M059J (cell line): ENCODE results near the gene CCDC50. TPM values are rescaled to one million over a fixed set of nuclear protein-coding genes. Genes with fewer than 3 reads are reported as not detected.

Source experiments
- DNase-seq: peaks from one replicate; pipeline ENCODE4 v3.0.0-alpha.2; 2012; ENCODE audit warnings: low read depth
- total RNA-seq: library from RNA; depleted of rRNA; stranded (reverse); fragments of >200 nt; shearing (Covaris generic); gene quantifications from 2 replicates; pipeline ENCODE4 v1.2.3, GENCODE V29; 2014

Gene CCDC50
- total RNA-seq, 1 experiment from 2014 or later: 195 TPM

- no peak for DNase-seq
Measured at GRCh38 chr3:191347228-191347627, 18.0 kb downstream of the CCDC50 start.

DNA sequence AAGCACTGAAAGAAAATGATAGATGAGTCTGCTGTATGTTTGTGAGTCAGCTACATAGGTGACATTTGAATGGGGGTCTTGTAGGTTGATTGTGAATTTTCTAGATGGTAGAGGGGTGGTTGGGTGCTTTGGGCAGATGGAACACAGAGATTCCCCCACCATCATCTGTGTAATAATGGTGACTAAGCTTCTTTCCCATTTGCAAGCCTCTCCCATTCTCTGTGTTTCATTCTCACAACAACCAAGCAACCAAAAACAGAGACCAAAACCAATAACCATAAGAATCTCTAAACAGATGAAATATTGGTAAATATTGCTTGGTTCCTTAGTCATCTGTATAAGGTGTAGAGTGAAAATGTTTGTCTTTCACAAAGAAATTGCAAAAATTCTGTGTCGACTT lies 18.9 kb downstream of the CCDC50 start:
- no peak for DNase-seq

- DNase-seq: peak; percentile 70
Measured at GRCh38 chr3:191350396-191351090, 21.3 kb downstream of the CCDC50 start.

GRCh38 chr3:191352014-191352413 lies 22.8 kb downstream of the CCDC50 start:
- DNase-seq: no peak

DNA sequence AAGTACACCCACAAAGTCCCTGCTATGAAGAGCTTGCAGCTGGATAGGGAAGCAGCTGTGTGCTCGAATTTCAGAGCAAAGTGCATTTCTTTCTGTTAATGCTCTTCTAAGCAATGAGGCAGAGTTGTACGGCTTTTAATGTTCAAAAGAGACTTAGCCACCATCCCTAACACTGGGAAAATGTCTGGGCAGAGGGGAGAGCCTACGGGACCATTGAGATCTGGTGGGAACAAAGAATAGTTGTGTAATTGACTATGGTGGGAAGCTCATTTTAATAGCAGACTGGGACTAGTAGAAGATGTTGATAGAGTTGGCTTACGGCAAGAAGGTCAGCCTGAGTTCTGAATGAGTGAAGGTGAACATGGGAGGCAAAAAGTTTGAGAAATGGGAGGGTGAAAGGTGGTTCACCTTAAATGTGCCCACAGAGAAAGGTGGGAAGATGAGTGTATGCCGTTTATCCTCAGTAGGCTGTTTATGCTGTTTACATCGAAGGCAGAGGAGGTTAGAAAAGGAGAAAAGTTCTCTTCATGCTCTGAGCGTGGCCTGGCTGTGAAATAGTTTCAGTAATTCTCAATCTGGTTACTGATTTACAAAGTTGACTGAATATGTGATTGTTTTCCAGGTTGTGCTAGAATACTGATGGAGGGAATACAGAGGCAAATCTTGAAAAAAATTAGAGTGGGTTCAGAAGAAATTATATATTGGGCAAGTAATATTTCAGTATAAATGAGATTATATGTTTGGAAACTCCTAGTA lies 24.0 kb downstream of the CCDC50 start:
- DNase-seq: no peak

- DNase-seq: no peak
Measured at GRCh38 chr3:191355406-191355805, 26.2 kb downstream of the CCDC50 start.

DNA sequence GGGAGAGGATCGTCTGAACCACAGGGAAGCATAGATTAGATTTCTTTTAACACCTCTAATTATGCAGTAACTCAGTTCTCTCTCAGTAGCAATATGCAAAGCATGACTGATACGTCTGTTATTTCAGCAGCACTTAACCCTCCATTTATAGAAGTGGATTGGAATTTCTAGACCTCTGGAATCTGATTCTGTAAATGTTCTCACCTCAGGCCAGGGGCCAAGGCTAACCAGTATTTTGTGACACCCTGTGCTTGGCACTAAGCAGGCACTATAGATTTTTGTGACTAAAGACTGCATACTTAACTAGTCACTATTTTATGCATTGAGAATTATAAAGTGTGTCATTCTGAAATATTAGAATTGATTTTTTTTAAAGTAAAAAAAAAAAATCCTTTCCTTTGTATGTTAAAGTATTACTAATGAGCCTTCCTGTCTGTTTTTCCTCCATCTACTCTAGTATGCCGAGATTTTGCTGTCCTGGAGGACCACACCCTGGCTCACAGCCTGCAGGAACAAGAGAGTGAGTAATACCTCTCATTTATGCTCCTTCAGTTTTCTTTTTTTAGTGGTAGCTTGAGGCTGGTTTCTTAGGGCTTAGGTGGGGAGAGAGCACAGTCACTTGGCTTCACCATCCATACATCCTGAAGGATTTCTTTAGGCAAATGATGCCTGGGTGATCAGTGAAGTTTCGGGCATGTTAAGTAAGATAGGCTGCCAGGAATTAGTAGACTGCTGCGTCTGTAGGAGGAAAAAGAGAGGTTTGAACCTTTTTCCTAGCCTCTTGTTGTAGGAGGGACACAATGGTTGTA lies 27.6 kb downstream of the CCDC50 start:
- DNase-seq: peak; percentile 86

GRCh38 chr3:191357909-191358308 lies 28.7 kb downstream of the CCDC50 start:
- DNase-seq: no peak

DNA sequence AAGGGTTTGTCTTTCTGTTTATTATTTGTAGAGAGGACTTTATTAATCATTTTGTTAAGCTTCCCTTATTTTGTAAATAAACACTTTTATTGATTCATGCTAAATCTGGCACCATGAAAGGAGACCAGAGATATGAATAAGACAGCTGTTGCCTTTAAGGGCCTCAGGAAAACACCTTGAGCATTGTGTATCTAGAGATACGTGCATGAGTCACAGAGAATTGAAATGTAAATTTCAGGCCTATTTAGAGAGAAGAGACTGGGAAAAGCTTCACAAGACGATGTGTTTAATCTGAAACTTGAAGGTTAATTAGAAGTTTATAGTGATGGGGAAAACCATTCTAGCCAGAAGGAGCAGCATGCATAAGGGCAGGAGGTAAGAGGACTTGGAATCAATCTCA lies 29.7 kb downstream of the CCDC50 start:
- no peak for DNase-seq

- DNase-seq: no peak
Measured at GRCh38 chr3:191360620-191361019, 31.4 kb downstream of the CCDC50 start.

- no peak for DNase-seq
Measured at GRCh38 chr3:191361456-191361855, 32.3 kb downstream of the CCDC50 start.

GRCh38 chr3:191362037-191362436 lies 32.8 kb downstream of the CCDC50 start:
- DNase-seq: no peak

GRCh38 chr3:191362524-191363090 lies 33.4 kb downstream of the CCDC50 start:
- DNase-seq: no peak

DNA sequence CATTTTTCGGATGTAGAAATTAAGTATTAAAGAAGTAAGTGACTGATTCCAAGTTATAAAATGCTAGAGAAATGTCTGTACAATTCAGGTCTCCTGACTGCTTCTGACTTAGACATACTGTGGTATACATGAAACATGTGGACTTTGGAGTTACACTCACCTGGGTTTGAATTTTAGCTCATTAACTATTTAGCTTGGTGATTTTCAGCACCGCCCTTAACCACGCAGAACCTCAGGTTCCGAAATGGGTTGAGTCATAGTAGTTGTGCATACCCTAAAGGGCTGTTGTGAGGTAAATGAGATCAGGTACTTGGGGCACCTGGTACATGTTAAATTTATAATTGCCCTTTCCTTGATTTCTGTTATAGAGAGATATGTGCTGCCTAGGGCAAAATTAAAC lies 34.0 kb downstream of the CCDC50 start:
- DNase-seq: no peak

DNA sequence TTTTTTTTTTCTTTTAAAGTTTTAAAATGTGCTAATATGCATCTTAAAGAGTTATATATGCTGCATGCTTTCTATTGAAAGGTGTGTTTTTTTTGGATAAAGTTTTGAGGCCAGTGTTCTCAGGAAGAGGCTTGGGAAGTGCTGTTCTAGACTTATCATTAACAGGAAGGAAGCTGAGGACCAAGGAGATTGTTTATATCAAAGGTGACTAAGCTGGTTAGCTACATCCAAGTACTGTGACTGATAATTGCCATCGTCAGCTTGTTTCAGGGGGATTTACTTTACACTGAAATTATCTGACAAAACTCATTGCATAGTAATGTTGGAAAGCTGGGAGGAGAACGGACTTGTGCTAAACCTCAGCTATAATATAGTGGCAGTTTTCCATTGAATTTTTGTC lies 37.5 kb downstream of the CCDC50 start:
- peak; percentile 76 for DNase-seq

DNA sequence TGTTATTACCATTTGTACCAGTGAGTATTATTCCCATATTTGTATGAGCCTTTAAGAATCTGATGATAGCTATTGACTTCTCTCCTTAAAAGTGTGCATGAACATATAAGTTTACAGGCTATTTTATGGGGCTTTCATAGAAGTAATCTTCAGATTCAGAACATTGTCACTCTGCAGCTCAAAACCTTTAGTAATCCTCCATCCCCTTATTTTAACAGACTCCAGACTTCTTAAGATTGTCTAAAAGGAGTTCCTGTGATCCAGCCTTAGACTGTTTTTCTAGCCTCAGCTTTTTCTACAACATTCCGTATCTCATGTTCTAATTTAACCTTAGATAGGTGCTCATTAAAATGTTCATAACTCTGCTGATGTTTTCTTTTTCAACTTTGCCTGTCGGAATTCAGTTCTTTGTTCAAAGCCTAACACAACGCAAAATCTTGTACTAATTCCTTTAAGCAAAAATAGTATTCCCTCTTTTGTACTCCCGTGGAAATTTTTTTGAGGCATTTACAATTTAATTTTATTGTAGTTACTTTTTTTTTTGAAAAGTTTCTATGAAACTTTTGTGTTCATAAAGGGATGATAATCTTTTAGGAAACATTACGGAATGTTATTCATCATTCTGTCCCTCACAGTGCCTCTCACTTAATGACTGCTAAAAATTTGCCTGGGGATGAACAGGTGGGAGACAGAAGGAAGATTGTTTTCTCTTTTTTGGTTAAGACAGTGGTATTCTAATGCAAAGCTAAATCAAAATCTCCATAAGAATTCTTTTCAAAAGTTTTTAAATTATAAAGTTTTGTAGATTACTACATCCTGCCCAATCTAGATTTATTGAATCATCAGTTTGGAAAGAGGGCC lies 39.8 kb downstream of the CCDC50 start:
- DNase-seq: no peak

DNA sequence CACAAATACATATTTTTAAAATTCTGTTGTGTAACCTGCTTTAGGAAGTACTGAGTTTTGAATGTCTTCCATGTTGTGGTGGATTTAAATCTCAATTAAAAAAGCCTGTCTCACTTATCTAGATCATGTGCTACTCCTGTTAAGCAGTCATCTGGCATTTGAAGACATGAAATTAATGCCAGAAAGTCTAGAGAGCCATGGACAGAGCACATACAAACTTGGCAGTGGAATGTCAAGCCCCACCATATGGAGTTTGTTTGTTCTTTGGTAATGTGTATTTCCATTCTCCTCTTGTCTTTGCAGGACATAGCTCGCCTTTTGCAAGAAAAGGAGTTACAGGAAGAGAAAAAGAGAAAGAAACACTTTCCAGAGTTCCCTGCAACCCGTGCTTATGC lies 40.4 kb downstream of the CCDC50 start:
- DNase-seq: no peak

DNA sequence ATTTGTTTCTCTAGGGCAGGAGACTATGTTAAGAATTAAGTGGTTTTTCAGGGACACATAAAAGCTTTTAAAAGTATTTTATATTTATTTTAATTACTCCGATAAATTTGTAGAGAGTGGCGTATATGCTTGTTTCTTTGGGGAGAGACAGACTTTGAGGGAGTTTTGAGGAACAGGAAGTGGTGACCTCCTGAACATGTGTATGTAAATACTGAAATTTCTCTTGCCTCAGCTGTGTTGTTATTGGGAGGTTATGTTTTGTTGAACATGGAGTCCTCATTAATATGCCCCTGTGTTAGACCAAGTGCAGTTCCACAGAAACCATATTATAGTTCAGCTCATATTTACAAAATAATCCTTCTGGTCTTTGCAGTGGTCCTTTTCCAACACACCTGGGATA lies 42.9 kb downstream of the CCDC50 start:
- no peak for DNase-seq

GRCh38 chr3:191373327-191373726 lies 44.1 kb downstream of the CCDC50 start:
- peak; percentile 66 for DNase-seq

DNA sequence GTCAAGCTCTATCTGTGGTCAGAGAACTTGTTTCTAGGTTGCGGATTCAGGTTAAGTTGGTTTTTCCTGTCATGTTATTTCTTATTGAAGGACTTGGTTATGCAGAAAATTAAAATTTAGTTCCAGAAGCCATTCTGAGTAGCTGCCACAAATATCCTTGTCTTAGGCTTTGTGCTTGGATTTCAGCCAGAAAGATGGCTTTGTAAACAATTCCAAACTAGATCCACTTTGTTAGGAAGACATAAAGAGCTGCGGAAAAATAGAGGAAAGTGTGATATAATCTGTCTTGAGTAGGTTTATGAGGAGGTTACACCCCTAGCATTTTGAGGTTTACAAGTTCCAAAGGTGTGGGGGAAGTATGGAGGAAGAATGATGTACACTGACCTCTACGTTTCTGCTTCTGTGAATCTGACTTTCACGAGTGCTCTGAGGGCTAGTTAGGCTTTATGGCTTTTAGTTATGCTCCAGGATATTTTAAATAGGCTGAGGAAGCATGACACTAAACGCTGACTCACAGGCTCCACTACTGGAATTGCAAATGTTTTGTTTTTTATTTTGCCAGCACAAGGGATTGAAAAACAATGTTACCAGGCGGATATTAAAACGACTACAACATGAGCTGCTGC lies 47.4 kb downstream of the CCDC50 start:
- DNase-seq: peak; percentile 97
